Central memory CD8-positive, alpha-beta T cell (primary cell): ENCODE results near the gene DSCAM.

Experiments
- ATAC-seq: fragments of 150-1000 bp; cut with Tn5 transposase; replicated peaks from 2 replicates; pipeline ENCODE4 v1.10.0; 2022; ENCODE audit warnings: mild to moderate bottlenecking, moderate FRiP score, moderate number of reproducible peaks; ENCODE audit not compliant: poor library complexity, severe bottlenecking; ENCODE audit errors: extremely low read depth
- DNase-seq, 2 donors: peaks; one replicate each; pipeline ENCODE4 v3.0.0; 2021; ENCODE audit warnings: low spot score in 2 of 2
- H3K27ac Mint-ChIP-seq: one replicate; pipeline ENCODE4 v1.8.0; 2022; ENCODE audit warnings: low read depth, mild to moderate bottlenecking, moderate library complexity, mixed read lengths
- H3K27me3 Mint-ChIP-seq: one replicate; pipeline ENCODE4 v1.8.0; 2022; ENCODE audit warnings: mixed read lengths
- H3K36me3 Mint-ChIP-seq: one replicate; pipeline ENCODE4 v1.8.0; 2022; ENCODE audit warnings: mild to moderate bottlenecking, moderate library complexity, mixed read lengths; ENCODE audit not compliant: insufficient read depth
- H3K4me1 Mint-ChIP-seq: one replicate; pipeline ENCODE4 v1.8.0; 2022; ENCODE audit warnings: mixed read lengths
- H3K4me3 Mint-ChIP-seq: one replicate; pipeline ENCODE4 v1.8.0; 2022; ENCODE audit warnings: mild to moderate bottlenecking, moderate library complexity, mixed read lengths
- H3K9me3 Mint-ChIP-seq: one replicate; pipeline ENCODE4 v1.8.0; 2022; ENCODE audit warnings: mixed read lengths

Gene DSCAM

DNA sequence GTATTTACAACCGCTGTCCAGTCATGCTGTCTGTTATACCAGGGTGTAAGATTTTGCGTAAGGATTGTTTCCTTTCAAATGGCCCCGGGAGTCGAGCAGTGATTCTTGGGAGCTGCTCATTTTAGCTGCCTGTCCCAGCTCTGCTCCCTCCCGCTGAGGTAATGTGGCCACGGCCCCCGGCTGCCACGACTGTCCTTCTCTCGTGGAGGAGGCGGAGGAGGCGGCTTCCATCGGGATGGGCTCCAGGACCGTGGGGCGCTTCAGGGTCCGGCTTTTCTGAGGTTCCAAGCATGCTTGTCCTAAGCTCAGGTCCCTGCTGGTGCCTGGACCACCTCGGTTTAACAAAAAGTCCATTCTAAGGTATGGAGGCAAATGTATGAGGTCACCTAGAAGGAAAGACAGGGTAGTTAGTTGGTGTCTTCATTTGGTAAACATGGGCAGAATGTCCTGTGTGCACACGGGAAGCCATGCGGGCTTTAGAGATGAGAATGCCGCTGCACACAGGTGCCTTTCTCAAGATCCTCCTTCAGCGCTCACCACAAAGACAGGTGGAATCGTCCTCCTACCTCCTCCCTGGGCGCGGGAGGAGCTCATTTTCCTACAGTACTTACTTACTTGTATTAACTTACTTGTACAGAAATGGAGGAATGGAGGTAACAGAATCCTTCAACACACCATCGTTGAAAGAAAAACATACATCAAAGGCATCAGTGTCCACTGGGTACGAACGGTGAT, 833.8 kb downstream of the DSCAM start:
- Mint-ChIP-seq H3K27me3 (no peaks in the 10 kb centered on the region), H3K9me3 (peaks cover 24% of the 10 kb centered on the region), H3K36me3 (peaks cover 2% of the 10 kb centered on the region), H3K4me1 (no peaks in the 10 kb centered on the region), H3K4me3 (no peak overlapping the region), H3K27ac (no peak overlapping the region)
- ATAC-seq (no peak), DNase-seq (no peak)

DNA sequence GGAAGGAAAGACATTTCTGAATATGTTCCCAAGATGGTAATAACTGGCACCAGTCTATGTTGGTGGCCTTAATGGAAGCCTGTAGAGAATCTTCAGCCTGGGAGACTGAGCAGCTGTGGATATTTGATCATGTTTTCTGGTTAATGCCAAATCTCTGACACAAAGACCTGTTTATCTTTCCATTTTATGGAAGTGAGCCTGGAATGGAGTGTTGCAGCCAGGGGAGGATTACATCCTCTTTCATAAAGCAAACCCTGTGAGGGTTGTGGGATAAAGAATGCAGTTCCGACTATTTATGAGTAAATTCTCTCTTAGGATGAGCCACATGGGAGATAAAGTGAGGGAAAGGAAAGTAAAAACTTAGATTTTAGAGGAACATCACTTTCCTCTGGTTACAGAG, 835.6 kb downstream of the DSCAM start:
- DNase-seq: no peak
- H3K4me3 Mint-ChIP-seq: no peak overlapping the region
- peaks cover 24% of the 10 kb centered on the region for H3K9me3 Mint-ChIP-seq
- no peaks in the 10 kb centered on the region for H3K4me1 Mint-ChIP-seq
- H3K36me3 Mint-ChIP-seq: no peaks in the 10 kb centered on the region
- H3K27ac Mint-ChIP-seq: no peak overlapping the region
- H3K27me3 Mint-ChIP-seq: no peaks in the 10 kb centered on the region
- no peak for ATAC-seq

DNA sequence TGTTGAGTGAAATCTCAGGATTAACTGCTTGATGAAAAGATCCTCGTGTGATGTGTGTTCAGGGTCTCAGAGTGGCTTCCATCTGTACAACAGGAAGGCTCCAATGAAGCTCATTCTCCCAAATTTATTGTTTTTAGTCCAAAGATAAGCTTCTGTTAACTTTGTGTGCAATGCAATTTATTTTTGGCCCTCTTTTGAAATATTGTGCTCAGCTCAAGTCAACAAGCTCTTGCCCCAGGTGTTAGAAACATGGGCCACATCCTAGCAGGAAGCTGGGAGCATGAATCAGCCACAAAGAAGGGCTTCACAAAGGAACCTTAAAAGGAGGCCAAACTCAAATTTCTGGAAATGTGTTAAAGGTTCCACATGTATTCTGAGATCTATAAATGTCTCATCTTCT, 844.0 kb downstream of the DSCAM start:
- Mint-ChIP-seq H3K4me3 (no peak overlapping the region), H3K27ac (no peak overlapping the region), H3K27me3 (no peaks in the 10 kb centered on the region), H3K36me3 (no peaks in the 10 kb centered on the region), H3K9me3 (peaks cover 20% of the 10 kb centered on the region), H3K4me1 (no peaks in the 10 kb centered on the region)
- DNase-seq: no peak
- no peak for ATAC-seq

DNA sequence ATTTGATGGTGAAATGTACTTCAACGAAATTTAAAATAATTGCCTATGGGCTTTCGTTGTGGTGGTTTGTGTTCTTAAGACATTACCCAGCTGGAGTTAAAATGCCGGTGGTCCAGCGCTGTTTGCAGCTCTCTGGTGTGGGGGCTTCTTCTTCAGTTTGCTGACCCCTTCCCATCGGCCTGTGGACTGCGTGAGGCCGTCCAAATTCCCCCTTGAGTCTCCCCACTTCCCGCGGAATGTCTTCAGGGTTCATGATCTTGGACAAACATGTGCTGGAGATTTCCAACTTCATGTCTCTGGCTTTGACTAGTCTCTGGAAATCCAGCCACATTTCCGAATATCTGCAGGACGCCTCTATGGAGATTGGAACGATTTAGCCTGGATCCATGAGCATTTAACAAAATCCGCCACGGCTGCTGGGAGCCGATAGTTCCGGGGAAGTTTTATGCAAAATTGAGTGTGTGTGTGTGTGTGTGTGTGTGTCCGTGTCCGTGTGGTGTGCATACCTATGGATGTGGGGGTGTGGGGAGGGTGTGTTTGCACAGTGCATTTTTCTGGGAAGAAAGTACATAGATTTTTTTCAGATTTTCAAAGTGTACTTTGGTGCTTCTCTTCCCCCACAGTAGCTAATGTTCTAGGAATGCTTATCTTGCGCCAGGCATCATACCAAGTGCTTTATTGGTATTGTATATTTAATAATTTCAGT, 862.5 kb downstream of the DSCAM start:
- H3K36me3 Mint-ChIP-seq: no peaks in the 10 kb centered on the region
- no peaks in the 10 kb centered on the region for H3K4me1 Mint-ChIP-seq

DNA sequence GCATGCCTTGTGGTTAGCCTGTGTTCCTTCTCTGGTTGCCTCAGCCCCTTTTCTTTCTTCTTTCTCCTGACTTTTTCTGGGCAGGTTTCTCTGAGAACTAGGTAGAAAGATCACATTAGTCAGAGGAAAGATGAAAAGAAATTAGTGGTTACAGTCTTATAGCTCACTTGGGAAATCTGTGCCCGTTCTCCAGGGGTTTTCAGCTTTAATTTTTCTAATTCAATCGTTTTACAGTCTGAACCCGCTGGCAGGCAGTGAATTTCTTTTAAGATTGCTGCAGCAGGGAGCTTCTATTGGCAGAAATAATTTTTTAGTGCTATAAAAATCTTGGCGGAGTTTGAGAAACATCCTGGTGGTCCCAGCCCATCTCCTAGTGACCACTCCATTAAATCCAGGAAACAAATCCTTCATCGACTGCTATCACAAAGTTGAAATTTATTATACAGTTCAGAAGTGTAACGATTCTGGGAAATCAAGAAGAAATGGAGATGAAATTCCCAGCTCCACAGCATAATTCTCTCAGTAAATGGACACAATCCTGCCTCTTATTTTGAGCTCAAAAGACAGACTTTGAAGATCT, 866.6 kb downstream of the DSCAM start:
- peaks cover 8% of the 10 kb centered on the region for H3K9me3 Mint-ChIP-seq
- H3K4me3 Mint-ChIP-seq: no peak overlapping the region
- DNase-seq (no peak), ATAC-seq (no peak)
- H3K27me3 Mint-ChIP-seq: no peaks in the 10 kb centered on the region
- H3K36me3 Mint-ChIP-seq: peaks cover 1% of the 10 kb centered on the region
- H3K4me1 Mint-ChIP-seq: no peaks in the 10 kb centered on the region
- no peak overlapping the region for H3K27ac Mint-ChIP-seq

More for the DNA sequence above, 862.5 kb downstream of the DSCAM start:
- Mint-ChIP-seq H3K27me3 (no peaks in the 10 kb centered on the region), H3K27ac (no peak overlapping the region), H3K9me3 (no peaks in the 10 kb centered on the region), H3K4me3 (no peak overlapping the region)
- no peak for ATAC-seq
- DNase-seq: no peak

DNA sequence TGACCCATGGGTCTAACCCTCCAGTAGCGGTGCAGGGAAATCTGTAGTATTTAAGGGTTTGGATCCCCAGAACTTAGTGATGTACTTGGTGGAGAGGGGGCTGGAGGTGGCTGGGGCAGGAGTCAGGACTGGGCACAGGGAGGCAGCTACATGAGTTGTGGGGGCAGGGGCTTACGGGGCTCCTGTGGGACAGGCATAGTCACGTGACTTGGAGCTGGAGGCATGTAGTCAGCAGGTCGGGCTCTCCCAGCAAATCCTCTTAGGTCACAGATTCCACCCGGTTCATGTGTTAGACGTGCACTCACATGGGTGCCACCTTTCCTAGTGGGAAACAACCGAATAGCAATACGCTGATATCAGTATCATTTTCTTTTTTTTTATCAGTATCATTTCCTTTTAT, 867.6 kb downstream of the DSCAM start:
- H3K27me3 Mint-ChIP-seq: no peaks in the 10 kb centered on the region
- DNase-seq: no peak
- H3K4me3 Mint-ChIP-seq: no peak overlapping the region
- peaks cover 8% of the 10 kb centered on the region for H3K9me3 Mint-ChIP-seq
- H3K27ac Mint-ChIP-seq: no peak overlapping the region
- no peaks in the 10 kb centered on the region for H3K4me1 Mint-ChIP-seq
- no peak for ATAC-seq
- H3K36me3 Mint-ChIP-seq: peaks cover 1% of the 10 kb centered on the region

DNA sequence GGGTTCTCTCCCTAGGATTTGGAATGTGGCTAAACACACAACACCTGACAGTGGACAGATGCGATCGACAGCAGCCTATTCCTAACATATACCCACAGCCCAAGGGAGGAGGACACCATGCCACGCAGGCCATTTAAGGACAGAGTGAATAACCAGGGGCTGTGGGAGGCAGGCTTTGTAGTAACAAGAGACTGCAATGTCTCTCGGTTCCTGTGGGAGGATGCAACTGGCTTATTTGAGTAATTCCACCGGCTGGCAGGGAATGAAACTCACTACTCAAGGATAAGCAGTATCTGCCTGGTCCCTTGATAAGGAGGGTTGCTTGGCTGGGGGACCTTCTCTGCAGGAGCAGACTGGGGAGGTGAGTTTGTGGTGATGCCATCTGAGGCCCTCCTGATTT, 870.2 kb downstream of the DSCAM start:
- Mint-ChIP-seq H3K4me1 (no peaks in the 10 kb centered on the region), H3K27me3 (no peaks in the 10 kb centered on the region), H3K4me3 (no peak overlapping the region), H3K9me3 (peaks cover 8% of the 10 kb centered on the region), H3K36me3 (peaks cover 1% of the 10 kb centered on the region), H3K27ac (no peak overlapping the region)
- ATAC-seq (no peak), DNase-seq (no peak)

DNA sequence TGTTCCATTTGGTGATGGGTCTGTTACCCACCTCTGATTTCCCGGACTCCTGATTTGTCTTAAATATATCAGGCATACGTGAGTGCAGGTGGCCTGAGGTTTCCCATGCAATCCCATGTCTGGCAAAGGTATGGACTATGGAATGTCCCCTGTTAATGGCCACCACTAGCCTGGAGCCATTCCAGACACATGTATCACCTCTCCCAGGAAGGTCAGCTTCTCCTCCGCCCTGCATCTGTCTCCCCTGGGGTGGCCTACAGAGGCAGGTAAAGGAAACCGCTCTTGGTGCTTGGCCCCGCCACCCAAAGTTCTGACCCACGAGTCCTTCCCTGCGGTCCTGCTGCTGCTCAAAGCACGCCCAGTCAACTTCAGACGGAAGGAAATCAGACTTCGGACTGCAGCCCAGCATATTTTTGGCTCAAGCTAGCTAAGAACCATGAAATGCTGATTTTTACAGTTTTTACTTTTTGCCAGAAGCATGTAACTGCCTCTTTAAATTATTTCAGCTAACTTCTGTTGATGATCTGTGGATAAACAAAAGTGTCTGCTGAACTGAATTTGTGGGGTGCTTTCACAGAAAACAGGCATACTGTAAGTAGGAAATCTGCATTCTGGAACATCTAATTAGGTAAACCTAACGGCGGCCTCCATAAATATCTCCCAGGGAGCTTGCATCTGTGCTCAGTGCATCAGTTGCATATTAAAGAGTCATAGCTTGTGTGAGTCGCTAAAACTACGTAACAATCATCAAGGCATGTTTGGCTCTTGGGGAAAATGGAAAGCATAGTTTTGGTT, 873.8 kb downstream of the DSCAM start:
- Mint-ChIP-seq H3K9me3 (peaks cover 15% of the 10 kb centered on the region), H3K27ac (no peak overlapping the region), H3K4me3 (no peak overlapping the region), H3K4me1 (no peaks in the 10 kb centered on the region), H3K27me3 (no peaks in the 10 kb centered on the region), H3K36me3 (no peaks in the 10 kb centered on the region)
- DNase-seq: no peak
- ATAC-seq: no peak

DNA sequence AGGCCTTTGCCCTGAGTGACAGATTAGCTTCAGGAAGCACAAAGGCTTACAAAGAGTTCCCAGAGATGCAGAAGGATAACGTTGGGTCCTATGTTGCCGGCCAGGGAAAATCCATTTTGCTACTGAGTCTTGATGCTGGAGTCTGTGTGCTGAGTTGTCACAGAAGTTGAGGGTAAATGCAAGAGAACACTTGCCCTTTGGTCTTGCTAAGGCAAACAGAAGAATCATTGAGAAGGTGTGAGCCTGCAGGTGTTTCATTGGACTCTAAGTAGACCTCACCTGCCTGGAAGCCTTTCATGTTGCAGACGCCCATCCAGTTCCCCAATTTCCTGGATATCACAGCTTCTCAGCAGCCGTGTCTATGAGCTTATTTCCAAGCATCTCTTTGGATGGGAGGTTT, 874.5 kb downstream of the DSCAM start:
- Mint-ChIP-seq H3K9me3 (peaks cover 14% of the 10 kb centered on the region), H3K27me3 (no peaks in the 10 kb centered on the region), H3K4me1 (no peaks in the 10 kb centered on the region), H3K4me3 (no peak overlapping the region), H3K36me3 (no peaks in the 10 kb centered on the region), H3K27ac (no peak overlapping the region)
- DNase-seq (no peak), ATAC-seq (no peak)

DNA sequence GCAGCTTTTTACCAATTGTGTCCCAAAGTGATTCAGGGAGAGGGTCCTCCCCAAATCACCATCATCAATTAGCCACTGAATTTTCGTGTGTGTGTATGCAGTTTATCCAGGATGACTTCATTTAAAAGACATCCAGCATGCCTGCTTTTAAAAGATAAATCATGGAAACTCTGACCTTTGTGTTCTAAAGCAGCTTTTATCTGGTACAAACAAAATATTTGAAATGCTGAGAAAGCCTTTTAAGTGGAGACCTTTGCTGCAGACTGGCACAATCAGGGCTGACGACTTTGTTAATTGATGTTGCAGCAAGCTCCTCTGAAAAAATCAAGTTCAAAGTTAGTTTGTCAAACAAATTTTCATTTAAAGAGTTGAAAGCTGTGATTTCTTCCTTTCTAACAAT, 875.0 kb downstream of the DSCAM start:
- Mint-ChIP-seq H3K9me3 (peaks cover 14% of the 10 kb centered on the region), H3K27ac (no peak overlapping the region), H3K36me3 (no peaks in the 10 kb centered on the region), H3K4me3 (no peak overlapping the region), H3K27me3 (no peaks in the 10 kb centered on the region), H3K4me1 (no peaks in the 10 kb centered on the region)
- no peak for DNase-seq
- ATAC-seq: no peak

DNA sequence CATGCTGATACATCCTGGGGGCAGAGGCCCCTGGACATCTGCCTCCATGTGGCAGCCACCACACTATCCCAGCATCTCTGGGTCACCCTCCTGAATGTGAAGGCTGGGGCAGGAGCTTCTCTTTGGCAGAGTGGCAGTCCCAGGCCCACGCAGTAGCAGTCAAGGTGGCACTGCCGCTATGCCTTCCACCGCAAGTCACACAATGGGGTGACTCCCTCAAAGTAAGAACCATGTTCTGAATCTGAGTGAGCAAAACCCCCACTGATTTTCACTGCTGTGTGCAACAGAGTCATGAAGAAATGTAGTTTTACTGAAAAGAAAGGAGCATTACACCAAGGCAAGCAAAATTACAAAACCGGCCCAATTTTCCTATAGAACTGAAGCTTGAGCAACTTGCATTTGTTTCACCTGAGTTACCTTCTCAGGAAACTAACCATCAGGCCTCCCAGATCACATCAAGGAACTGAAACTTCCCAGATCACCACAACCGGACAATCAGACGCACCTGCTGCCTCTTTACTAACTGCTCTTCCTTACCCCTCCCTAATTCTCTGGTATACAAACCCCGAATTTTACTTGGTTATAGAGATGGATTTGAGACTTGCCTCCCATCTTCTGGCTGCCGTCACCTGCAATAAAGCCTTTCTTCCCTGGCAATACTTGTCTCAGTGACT, 877.1 kb downstream of the DSCAM start:
- DNase-seq (no peak), ATAC-seq (no peak)
- Mint-ChIP-seq H3K36me3 (no peaks in the 10 kb centered on the region), H3K27ac (no peak overlapping the region), H3K4me1 (no peaks in the 10 kb centered on the region), H3K4me3 (no peak overlapping the region), H3K27me3 (no peaks in the 10 kb centered on the region), H3K9me3 (peaks cover 14% of the 10 kb centered on the region)

DNA sequence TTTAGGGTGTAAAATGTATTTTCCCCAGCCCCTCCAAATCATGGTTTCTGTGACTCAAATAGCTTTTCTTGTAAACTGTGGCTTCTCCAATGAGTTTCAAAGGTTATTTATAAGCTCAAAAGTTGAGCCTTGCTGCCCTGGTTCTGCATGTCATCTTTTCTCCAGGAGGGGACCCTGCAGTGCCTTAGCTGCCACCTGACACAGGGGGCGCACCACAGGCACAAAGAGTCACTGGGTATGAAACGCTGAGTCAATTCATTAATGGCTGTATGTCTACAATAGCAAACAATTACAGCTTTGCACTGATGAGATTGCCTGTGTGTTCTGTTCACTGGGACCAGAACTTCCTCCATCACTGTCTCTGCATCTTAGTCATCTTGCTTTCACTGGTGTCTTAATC, 878.9 kb downstream of the DSCAM start:
- Mint-ChIP-seq H3K36me3 (no peaks in the 10 kb centered on the region), H3K9me3 (peaks cover 15% of the 10 kb centered on the region), H3K4me1 (no peaks in the 10 kb centered on the region), H3K27ac (no peak overlapping the region), H3K27me3 (no peaks in the 10 kb centered on the region), H3K4me3 (no peak overlapping the region)
- ATAC-seq (no peak), DNase-seq (no peak)
